NT2/D1 (cell line): Measurements from ENCODE around the gene CHD5.

Source experiments
- YY1 ChIP-seq: IDR thresholded peaks from 2 replicates; pipeline ENCODE4 v1.6.1; 2011; ENCODE audit not compliant: insufficient read length, insufficient read depth
- ZNF274 ChIP-seq: IDR thresholded peaks from 2 replicates; pipeline ENCODE4 v1.6.1; 2011; ENCODE audit warnings: mild to moderate bottlenecking, low read depth, low read length

DNA sequence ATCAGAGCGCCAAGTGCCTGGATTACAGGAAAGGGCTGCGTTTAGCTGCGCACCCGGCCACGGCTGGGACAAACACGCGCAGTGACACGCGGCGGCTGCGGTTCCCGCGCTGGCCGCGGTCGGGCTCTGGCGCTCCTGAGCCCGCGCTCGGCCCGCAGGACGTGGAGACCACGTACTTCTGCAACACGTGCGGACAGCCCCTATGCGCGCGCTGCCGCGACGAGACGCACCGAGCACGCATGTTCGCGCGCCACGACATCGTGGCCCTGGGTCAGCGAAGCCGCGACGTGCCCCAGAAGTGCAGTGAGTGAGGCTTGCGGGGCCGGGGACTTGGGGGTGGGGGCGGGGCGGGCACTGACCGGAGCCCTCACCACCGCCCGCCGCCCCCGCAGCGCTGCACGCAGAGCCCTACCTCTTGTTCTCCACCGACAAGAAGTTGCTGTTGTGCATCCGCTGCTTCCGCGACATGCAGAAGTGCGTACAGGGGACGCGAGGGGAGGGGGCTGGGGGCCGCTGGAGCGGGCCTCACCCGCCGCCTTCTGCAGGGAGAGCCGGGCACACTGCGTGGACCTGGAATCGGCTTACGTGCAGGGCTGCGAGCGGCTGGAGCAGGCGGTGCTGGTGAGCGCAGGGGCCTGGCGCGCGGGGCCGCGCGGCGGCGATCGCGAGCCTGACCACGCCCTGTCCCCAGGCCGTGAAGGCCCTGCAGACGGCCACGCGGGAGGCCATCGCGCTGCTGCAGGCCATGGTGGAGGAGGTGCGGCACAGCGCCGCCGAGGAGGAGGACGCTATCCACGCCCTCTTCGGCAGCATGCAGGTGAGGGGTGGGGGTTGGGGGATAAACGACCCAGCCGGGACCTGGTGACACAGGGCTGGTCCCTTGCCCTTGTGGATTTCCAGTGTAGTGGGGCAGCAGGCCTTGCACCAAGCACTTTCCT lies 28.9 kb upstream of the CHD5 start:
- TF ChIP-seq ZNF274 = no peak
- TF ChIP-seq YY1 = no peak
